Measurements from ENCODE around the gene ABR.

DNA sequence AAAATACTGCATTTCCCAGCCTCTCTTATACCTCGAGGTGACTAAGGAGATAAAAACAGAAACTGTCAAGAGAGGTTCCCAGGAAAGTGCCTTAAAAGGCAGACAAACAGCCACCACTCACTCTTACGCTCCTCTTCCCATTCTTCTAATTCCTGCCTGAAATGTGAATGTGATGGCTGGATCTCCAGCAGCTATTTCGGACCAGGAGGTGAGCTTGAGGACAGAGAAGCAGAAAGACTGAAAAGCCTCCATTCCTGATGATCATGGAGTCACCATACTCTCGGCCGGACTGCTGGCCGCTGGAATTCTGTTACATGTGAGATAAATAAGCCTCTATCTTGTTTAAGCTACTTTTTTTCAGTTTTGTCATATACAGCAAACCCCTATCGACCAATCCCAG, 41.4 kb upstream of the ABR start:
- no peak for TF ChIP-seq POLR2AphosphoS5 (IDR thresholded peaks at IDR 0.05; ENCODE audit: low read depth, low read length)
- TF ChIP-seq POLR2A (IDR thresholded peaks at IDR 0.05; ENCODE audit: low read depth, low read length): no peak

Measured in GM12891 (cell line).